Measurements from ENCODE around the gene PRDM16. TPM values are rescaled to one million over a fixed set of nuclear protein-coding genes. Genes with fewer than 3 reads are reported as not detected.

Gene PRDM16
- polyA plus RNA-seq, 1 of the 3 experiments (the other 2 are of a cell fraction) = not detected

DNA sequence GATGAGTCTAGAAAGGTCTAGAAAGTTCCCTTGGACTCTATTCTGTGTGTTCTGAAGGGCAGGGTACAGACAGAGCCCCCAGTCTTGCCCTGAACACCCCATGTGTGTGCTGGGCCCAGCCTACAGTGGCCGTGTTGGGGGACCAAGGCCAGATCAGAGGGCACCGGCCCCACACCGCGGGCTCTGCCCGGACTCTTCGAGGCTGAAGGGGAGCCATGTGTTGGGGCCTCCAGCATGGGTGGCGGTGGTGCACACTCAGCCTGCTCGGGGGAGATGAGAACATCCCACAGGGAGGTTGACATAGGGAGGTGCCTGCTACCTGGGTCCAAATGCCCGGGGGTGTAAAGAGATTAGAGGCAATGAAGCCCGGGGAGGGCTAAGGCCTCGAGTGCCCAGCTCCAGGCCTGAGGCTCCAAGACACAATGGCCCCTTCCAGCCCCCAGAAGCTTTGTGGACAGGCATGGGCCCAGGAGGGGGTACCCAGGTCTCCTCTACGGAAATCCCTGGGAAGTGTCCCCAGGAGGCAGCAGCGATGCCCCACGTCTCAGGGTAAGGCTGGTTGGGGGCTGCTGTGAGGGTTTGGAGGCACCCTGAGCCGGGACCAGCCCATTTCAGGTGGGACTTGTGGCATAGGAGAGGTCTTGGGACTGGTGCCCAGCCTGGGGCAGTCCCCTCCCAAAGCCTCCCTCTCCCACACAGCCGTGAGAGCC is 397.5 kb downstream of the PRDM16 start:
- no peak for DNase-seq
- Histone ChIP-seq H2AFZ (ENCODE audit: low read depth) (no peak overlapping the region), H3K79me2 (ENCODE audit: insufficient read depth) (no peaks in the 10 kb centered on the region), H3K4me3 (ENCODE audit: low read depth in 2 of 2, low read length in 1 of 2) (no peak overlapping the region), H3K9me3 (no peaks in the 10 kb centered on the region), H3K27ac (ENCODE audit: low read depth in 2 of 2, low read length in 1 of 2) (no peak overlapping the region), H3K4me2 (no peak overlapping the region), H3K36me3 (replicated peaks in 1 of 2; ENCODE audit: control insufficient read depth in 1 of 2, insufficient read depth in 2 of 2, low read length in 1 of 2) (no peaks in the 10 kb centered on the region), H3F3A (replicated peaks; ENCODE audit: insufficient read depth) (no peaks in the 10 kb centered on the region), H3K9ac (no peak overlapping the region), H3K4me1 (ENCODE audit: control insufficient read depth in 1 of 2, insufficient read depth in 2 of 2, low read depth in 1 of 2, low read length in 1 of 2) (peaks cover 0 to 5% of the 10 kb centered on the region in 2 experiments; a peak in 2 of 4 replicates), H3K9me2 (no peaks in the 10 kb centered on the region), H3K27me3 (ENCODE audit: insufficient read depth) (no peaks in the 10 kb centered on the region), H4K20me1 (ENCODE audit: insufficient read depth) (no peaks in the 10 kb centered on the region)
- TF ChIP-seq RXRA (IDR thresholded peaks at IDR 0.05; ENCODE audit: borderline replicate concordance, low read depth) (no peak), NRF1 (IDR thresholded peaks at IDR 0.05; ENCODE audit: low read depth, low read length) (no peak), SMC3 (IDR thresholded peaks at IDR 0.05; ENCODE audit: low read depth, low read length) (no peak), EZH2phosphoT487 (IDR thresholded peaks at IDR 0.05; ENCODE audit: borderline replicate concordance, low read depth) (no peak), FOXJ3 (CRISPR knock-in tag; IDR thresholded peaks at IDR 0.05) (no peak), RCOR1 (IDR thresholded peaks at IDR 0.05; ENCODE audit: low read length) (no peak)
- TF ChIP-seq, protein P1, sequence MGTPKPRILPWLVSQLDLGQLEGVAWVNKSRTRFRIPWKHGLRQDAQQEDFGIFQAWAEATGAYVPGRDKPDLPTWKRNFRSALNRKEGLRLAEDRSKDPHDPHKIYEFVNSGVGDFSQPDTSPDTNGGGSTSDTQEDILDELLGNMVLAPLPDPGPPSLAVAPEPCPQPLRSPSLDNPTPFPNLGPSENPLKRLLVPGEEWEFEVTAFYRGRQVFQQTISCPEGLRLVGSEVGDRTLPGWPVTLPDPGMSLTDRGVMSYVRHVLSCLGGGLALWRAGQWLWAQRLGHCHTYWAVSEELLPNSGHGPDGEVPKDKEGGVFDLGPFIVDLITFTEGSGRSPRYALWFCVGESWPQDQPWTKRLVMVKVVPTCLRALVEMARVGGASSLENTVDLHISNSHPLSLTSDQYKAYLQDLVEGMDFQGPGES (IDR thresholded peaks at IDR 0.05; ENCODE audit: low read depth, low read length) = no peak
- TF ChIP-seq, protein P2, sequence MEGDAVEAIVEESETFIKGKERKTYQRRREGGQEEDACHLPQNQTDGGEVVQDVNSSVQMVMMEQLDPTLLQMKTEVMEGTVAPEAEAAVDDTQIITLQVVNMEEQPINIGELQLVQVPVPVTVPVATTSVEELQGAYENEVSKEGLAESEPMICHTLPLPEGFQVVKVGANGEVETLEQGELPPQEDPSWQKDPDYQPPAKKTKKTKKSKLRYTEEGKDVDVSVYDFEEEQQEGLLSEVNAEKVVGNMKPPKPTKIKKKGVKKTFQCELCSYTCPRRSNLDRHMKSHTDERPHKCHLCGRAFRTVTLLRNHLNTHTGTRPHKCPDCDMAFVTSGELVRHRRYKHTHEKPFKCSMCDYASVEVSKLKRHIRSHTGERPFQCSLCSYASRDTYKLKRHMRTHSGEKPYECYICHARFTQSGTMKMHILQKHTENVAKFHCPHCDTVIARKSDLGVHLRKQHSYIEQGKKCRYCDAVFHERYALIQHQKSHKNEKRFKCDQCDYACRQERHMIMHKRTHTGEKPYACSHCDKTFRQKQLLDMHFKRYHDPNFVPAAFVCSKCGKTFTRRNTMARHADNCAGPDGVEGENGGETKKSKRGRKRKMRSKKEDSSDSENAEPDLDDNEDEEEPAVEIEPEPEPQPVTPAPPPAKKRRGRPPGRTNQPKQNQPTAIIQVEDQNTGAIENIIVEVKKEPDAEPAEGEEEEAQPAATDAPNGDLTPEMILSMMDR (IDR thresholded peaks at IDR 0.05) = no peak
- WGBS (ENCODE audit: low lambda C conversion rate) = 90% methylated on average over 2 of the region's 16 CpGs
- ChIA-PET CTCF (interaction anchor here (1.2 to 9.4 kb wide), 3 partner anchors 13 to 24 kb away, joined by 3 to 114 read pairs (median 6); partner anchors contain the start of gene ARHGEF16), POLR2A (no interaction called here)

DNA sequence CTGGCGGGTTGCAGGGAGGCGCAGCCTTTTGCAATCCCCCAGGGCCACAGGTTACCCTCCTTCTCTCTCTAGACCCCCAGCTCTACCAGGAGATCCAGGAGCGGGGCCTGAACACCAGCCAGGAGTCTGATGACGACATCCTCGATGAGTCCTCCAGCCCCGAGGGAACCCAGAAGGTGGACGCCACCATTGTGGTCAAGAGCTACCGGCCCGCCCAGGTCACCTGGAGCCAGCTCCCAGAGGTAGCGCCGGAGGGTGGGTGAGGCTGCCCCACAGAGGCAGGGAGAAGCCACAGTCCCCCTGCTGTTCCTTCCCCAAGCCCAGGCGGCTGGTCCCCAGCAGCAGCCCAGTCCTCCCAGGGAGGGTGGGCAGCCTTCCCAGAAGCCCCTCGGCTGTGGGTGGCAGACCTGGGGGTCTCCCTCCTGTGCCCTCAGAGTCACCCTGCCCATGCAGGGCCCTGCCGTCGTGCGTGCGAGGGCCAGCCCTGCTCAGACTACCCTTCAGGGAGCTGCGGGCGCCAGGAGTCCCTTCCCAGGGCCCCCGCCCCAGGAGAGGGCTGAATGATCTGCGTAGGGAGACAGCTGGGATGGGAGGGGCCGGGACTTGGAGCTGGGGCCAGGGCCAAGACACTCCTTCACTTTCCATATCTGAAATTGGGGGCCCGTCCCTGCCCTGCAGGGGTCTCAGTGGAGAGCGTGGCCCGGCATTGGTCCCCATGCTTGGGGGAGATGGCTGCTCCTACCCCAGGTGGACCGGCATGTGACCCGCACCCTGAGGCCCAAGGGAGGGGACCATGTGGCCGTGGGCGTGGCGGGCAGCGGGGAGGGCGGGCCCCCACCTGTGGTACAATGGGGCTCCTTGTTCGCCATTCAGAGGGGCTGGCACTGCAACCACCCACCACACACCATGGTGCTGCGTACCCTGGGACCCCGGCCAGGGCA is 398.4 kb downstream of the PRDM16 start:
- no peak overlapping the region for H3K27ac ChIP-seq (ENCODE audit: low read depth in 2 of 2, low read length in 1 of 2)
- TF ChIP-seq ELF1 (IDR thresholded peaks at IDR 0.05) = no peak
- no peak for TF ChIP-seq RXRA (IDR thresholded peaks at IDR 0.05; ENCODE audit: borderline replicate concordance, low read depth)
- no peak for TF ChIP-seq FOXJ3 (CRISPR knock-in tag; IDR thresholded peaks at IDR 0.05)
- no peak for TF ChIP-seq CHD2 (IDR thresholded peaks at IDR 0.05; ENCODE audit: low read length, partially characterized antibody)
- TF ChIP-seq SMC3 (IDR thresholded peaks at IDR 0.05; ENCODE audit: low read depth, low read length) = no peak
- TF ChIP-seq, protein P1 (IDR thresholded peaks at IDR 0.05; ENCODE audit: low read depth, low read length) = no peak
- no peak for TF ChIP-seq EZH2phosphoT487 (IDR thresholded peaks at IDR 0.05; ENCODE audit: borderline replicate concordance, low read depth)
- TF ChIP-seq, protein P3, sequence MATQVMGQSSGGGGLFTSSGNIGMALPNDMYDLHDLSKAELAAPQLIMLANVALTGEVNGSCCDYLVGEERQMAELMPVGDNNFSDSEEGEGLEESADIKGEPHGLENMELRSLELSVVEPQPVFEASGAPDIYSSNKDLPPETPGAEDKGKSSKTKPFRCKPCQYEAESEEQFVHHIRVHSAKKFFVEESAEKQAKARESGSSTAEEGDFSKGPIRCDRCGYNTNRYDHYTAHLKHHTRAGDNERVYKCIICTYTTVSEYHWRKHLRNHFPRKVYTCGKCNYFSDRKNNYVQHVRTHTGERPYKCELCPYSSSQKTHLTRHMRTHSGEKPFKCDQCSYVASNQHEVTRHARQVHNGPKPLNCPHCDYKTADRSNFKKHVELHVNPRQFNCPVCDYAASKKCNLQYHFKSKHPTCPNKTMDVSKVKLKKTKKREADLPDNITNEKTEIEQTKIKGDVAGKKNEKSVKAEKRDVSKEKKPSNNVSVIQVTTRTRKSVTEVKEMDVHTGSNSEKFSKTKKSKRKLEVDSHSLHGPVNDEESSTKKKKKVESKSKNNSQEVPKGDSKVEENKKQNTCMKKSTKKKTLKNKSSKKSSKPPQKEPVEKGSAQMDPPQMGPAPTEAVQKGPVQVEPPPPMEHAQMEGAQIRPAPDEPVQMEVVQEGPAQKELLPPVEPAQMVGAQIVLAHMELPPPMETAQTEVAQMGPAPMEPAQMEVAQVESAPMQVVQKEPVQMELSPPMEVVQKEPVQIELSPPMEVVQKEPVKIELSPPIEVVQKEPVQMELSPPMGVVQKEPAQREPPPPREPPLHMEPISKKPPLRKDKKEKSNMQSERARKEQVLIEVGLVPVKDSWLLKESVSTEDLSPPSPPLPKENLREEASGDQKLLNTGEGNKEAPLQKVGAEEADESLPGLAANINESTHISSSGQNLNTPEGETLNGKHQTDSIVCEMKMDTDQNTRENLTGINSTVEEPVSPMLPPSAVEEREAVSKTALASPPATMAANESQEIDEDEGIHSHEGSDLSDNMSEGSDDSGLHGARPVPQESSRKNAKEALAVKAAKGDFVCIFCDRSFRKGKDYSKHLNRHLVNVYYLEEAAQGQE (IDR thresholded peaks at IDR 0.05; ENCODE audit: low read depth, low read length) = no peak
- TF ChIP-seq POLR2AphosphoS5 (IDR thresholded peaks at IDR 0.05; ENCODE audit: low read depth, low read length) = no peak
- no peak for TF ChIP-seq RCOR1 (IDR thresholded peaks at IDR 0.05; ENCODE audit: low read length)
- no peak for TF ChIP-seq RFX5 (IDR thresholded peaks at IDR 0.05; ENCODE audit: low read length)
- no peak overlapping the region for H3K4me2 ChIP-seq
- H3F3A ChIP-seq (replicated peaks; ENCODE audit: insufficient read depth) = no peaks in the 10 kb centered on the region
- no peaks in the 10 kb centered on the region for H3K79me2 ChIP-seq (ENCODE audit: insufficient read depth)
- H3K9me3 ChIP-seq = no peaks in the 10 kb centered on the region
- WGBS (ENCODE audit: low lambda C conversion rate) = 69% methylated on average over 10 of the region's 35 CpGs
- no peaks in the 10 kb centered on the region for H3K27me3 ChIP-seq (ENCODE audit: insufficient read depth)
- ChIA-PET CTCF (interaction anchor here (1.0 to 9.4 kb wide), 4 partner anchors 14 to 24 kb away, joined by 3 to 114 read pairs (median 5); partner anchors contain the start of gene ARHGEF16), POLR2A (no interaction called here)
- no peak overlapping the region for H2AFZ ChIP-seq (ENCODE audit: low read depth)
- H3K4me1 ChIP-seq (ENCODE audit: control insufficient read depth in 1 of 2, insufficient read depth in 2 of 2, low read depth in 1 of 2, low read length in 1 of 2) = peaks cover 0 to 7% of the 10 kb centered on the region in 2 experiments; a peak in 2 of 4 replicates
- no peaks in the 10 kb centered on the region for H3K36me3 ChIP-seq (replicated peaks in 1 of 2; ENCODE audit: control insufficient read depth in 1 of 2, insufficient read depth in 2 of 2, low read length in 1 of 2)
- no peaks in the 10 kb centered on the region for H4K20me1 ChIP-seq (ENCODE audit: insufficient read depth)
- no peak overlapping the region for H3K4me3 ChIP-seq (ENCODE audit: low read depth in 2 of 2, low read length in 1 of 2)
- no peak for DNase-seq
- H3K9me2 ChIP-seq = no peaks in the 10 kb centered on the region
- H3K9ac ChIP-seq = no peak overlapping the region

All from SK-N-SH (cell line).